SK-N-SH treated with all-trans-retinoic acid at 6 μM for 48 hours (cell line): ENCODE measurements around the gene MORC1.
"Not testable (repeated sequence)": the region's sequence is repeated elsewhere in the genome, so short reads cannot be mapped to it uniquely, and the experiment has no call there.

Source experiments
- ATAC-seq: fragments of 200-7000 bp; cut with Tn5 transposase; 3 replicates; pipeline ENCODE4 v1.9.1; 2020; ENCODE audit warnings: mild to moderate bottlenecking, moderate library complexity
- ARNTL ChIP-seq: fragments of 450-650 bp; formaldehyde crosslinking; IDR thresholded peaks from 2 replicates; pipeline ENCODE4 v1.5.0; 2020; ENCODE audit warnings: low read depth, mild to moderate bottlenecking, moderate library complexity, borderline replicate concordance
- BACH2 ChIP-seq: fragments of 250-450 bp; sonication (Bioruptor Pico); IDR thresholded peaks from 2 replicates; pipeline ENCODE4 v1.9.0; 2021; ENCODE audit warnings: mild to moderate bottlenecking, borderline replicate concordance
- CREB5 ChIP-seq: fragments of 250-450 bp; sonication (Bioruptor Pico); IDR thresholded peaks from 2 replicates; pipeline ENCODE4 v1.5.1; 2020; ENCODE audit warnings: low read depth, mild to moderate bottlenecking, moderate library complexity
- CSRNP3 ChIP-seq: fragments of 250-450 bp; sonication (Bioruptor Pico); IDR thresholded peaks from 2 replicates; pipeline ENCODE4 v1.5.1; 2021; ENCODE audit warnings: mild to moderate bottlenecking, moderate library complexity
- ESRRG ChIP-seq: fragments of 250-450 bp; sonication (Bioruptor Pico); IDR thresholded peaks from 2 replicates; pipeline ENCODE4 v1.6.1; 2021; ENCODE audit warnings: mild to moderate bottlenecking
- GLIS3 ChIP-seq: fragments of 250-450 bp; sonication (Bioruptor Pico); IDR thresholded peaks from 2 replicates; pipeline ENCODE4 v1.5.0; 2020; ENCODE audit warnings: mild to moderate bottlenecking, moderate library complexity
- ISL1 ChIP-seq: fragments of 250-450 bp; sonication (Bioruptor Pico); IDR thresholded peaks from 2 replicates; pipeline ENCODE4 v2.1.2; 2022; ENCODE audit warnings: mild to moderate bottlenecking, moderate library complexity
- OSR1 ChIP-seq: fragments of 250-450 bp; sonication (Bioruptor Pico); IDR thresholded peaks from 2 replicates; pipeline ENCODE4 v1.8.0; 2022; ENCODE audit warnings: moderate library complexity, mild to moderate bottlenecking, inconsistent platforms
- PATZ1 ChIP-seq: fragments of 250-450 bp; sonication (Bioruptor Pico); IDR thresholded peaks from 2 replicates; pipeline ENCODE4 v1.8.0; 2020; ENCODE audit warnings: mild to moderate bottlenecking, moderate library complexity, borderline replicate concordance
- POU6F1 ChIP-seq: fragments of 250-450 bp; sonication (Bioruptor Pico); IDR thresholded peaks from 2 replicates; pipeline ENCODE4 v1.8.0; 2021; ENCODE audit warnings: low read depth, mild to moderate bottlenecking, moderate library complexity, borderline replicate concordance
- RARB ChIP-seq: fragments of 250-450 bp; sonication (Bioruptor Pico); IDR thresholded peaks from 2 replicates; pipeline ENCODE4 v1.8.0; 2021; ENCODE audit warnings: mild to moderate bottlenecking, moderate library complexity
- SNAI2 ChIP-seq: fragments of 250-450 bp; sonication (Bioruptor Pico); IDR thresholded peaks from 2 replicates; pipeline ENCODE4 v1.5.0; 2020; ENCODE audit warnings: mild to moderate bottlenecking, moderate library complexity
- TCF4 ChIP-seq: fragments of 250-450 bp; sonication (Bioruptor Pico); IDR thresholded peaks from 2 replicates; pipeline ENCODE4 v1.8.0; 2021; ENCODE audit warnings: mild to moderate bottlenecking, moderate library complexity, borderline replicate concordance
- TOX ChIP-seq: fragments of 250-450 bp; sonication (Bioruptor Pico); IDR thresholded peaks from 2 replicates; pipeline ENCODE4 v1.8.0; 2021; ENCODE audit warnings: mild to moderate bottlenecking, moderate library complexity, borderline replicate concordance
- TSHZ2 ChIP-seq: fragments of 250-450 bp; sonication (Bioruptor Pico); IDR thresholded peaks from 2 replicates; pipeline ENCODE4 v1.5.0; 2020; ENCODE audit warnings: mild to moderate bottlenecking, moderate library complexity
- ZC3H10 ChIP-seq: fragments of 250-450 bp; sonication (Bioruptor Pico); IDR thresholded peaks from 2 replicates; pipeline ENCODE4 v1.5.1; 2021; ENCODE audit warnings: mild to moderate bottlenecking, moderate library complexity
- ZFP3 ChIP-seq: fragments of 250-450 bp; sonication (Bioruptor Pico); IDR thresholded peaks from 2 replicates; pipeline ENCODE4 v1.5.0; 2020; ENCODE audit warnings: mild to moderate bottlenecking, moderate library complexity
- ZFP30 ChIP-seq: fragments of 450-650 bp; formaldehyde crosslinking; IDR thresholded peaks from 2 replicates; pipeline ENCODE4 v1.5.0; 2022; ENCODE audit warnings: mild to moderate bottlenecking, moderate library complexity
- ZNF565 ChIP-seq: fragments of 450-650 bp; formaldehyde crosslinking; conservative IDR thresholded peaks from 2 replicates; pipeline ENCODE4 v1.5.0; 2020; ENCODE audit warnings: low read depth, mild to moderate bottlenecking, moderate library complexity
- ZNF70 ChIP-seq: fragments of 450-650 bp; formaldehyde crosslinking; IDR thresholded peaks from 2 replicates; pipeline ENCODE4 v1.5.0; 2020; ENCODE audit warnings: mild to moderate bottlenecking, moderate library complexity
- ZNF8 ChIP-seq: fragments of 450-650 bp; formaldehyde crosslinking; IDR thresholded peaks from 2 replicates; pipeline ENCODE4 v1.5.0; 2020; ENCODE audit warnings: mild to moderate bottlenecking, moderate library complexity

MORC1 gene

GRCh38 chr3:109091846-109092245 lies 26.1 kb downstream of the MORC1 start:
- ATAC-seq: no peak
- TF ChIP-seq TCF4 (CRISPR knock-in tag): no peak
- TF ChIP-seq GLIS3 (CRISPR knock-in tag): no peak
- no peak for TF ChIP-seq SNAI2
- TF ChIP-seq ISL1 (CRISPR knock-in tag): no peak
- no peak for TF ChIP-seq ZC3H10 (CRISPR knock-in tag)
- no peak for TF ChIP-seq CSRNP3 (CRISPR knock-in tag)
- TF ChIP-seq BACH2: no peak
- TF ChIP-seq ARNTL (CRISPR knock-in tag): no peak
- no peak for TF ChIP-seq ZFP30 (CRISPR knock-in tag)
- TF ChIP-seq ESRRG (CRISPR knock-in tag): no peak
- no peak for TF ChIP-seq POU6F1 (CRISPR knock-in tag)
- no peak for TF ChIP-seq TOX

- no peak for ATAC-seq
- TF ChIP-seq OSR1 (CRISPR knock-in tag) (no peak), ZNF565 (CRISPR knock-in tag) (no peak), TSHZ2 (CRISPR knock-in tag) (no peak), CSRNP3 (CRISPR knock-in tag) (no peak), ARNTL (CRISPR knock-in tag) (no peak), SNAI2 (no peak), PATZ1 (CRISPR knock-in tag) (no peak), ZNF70 (CRISPR knock-in tag) (no peak), ZNF8 (CRISPR knock-in tag) (no peak)
- TF ChIP-seq, all 23 proteins: peak for 0
These were observed 28.7 kb downstream of the MORC1 start for GRCh38 chr3:109089265-109089664.

GRCh38 chr3:109081746-109082510 lies 36.0 kb downstream of the MORC1 start:
- TF ChIP-seq RARB (CRISPR knock-in tag) (no peak), ISL1 (CRISPR knock-in tag) (no peak), ZNF70 (CRISPR knock-in tag) (no peak), BACH2 (no peak), CSRNP3 (CRISPR knock-in tag) (no peak), GLIS3 (CRISPR knock-in tag) (no peak), ZFP30 (CRISPR knock-in tag) (no peak), POU6F1 (CRISPR knock-in tag) (no peak), ZC3H10 (CRISPR knock-in tag) (no peak), ZNF565 (CRISPR knock-in tag) (no peak), ZFP3 (CRISPR knock-in tag) (no peak), TOX (no peak), TCF4 (CRISPR knock-in tag) (no peak), CREB5 (CRISPR knock-in tag) (no peak)

GRCh38 chr3:109080090-109080489 lies 37.8 kb downstream of the MORC1 start:
- ATAC-seq: not testable (repeated sequence)

More at GRCh38 chr3:109081746-109082510, 36.0 kb downstream of the MORC1 start:
- peak; percentile 87 for ATAC-seq
